ENCODE measurements around the gene NAV3.

DNA sequence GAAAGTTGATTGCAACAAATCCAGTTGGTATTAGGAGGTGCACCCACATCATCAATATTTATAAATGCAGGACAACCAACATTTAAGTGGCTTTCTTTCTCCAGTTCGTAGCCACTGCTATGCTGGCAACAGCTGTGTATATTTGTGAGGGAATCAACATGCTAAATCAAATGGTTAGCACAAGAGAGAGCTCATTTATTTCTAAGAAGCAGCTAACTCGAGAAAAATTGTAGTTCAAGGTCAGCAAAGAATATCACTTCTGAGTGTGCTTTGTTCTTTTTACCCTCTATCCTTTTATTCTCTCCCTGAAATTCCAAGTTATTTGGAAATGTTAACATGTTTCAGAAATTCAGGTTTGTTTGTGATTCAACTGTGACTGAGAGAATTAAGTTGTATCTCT is 137.3 kb downstream of the NAV3 start:
- TF ChIP-seq, protein P1, sequence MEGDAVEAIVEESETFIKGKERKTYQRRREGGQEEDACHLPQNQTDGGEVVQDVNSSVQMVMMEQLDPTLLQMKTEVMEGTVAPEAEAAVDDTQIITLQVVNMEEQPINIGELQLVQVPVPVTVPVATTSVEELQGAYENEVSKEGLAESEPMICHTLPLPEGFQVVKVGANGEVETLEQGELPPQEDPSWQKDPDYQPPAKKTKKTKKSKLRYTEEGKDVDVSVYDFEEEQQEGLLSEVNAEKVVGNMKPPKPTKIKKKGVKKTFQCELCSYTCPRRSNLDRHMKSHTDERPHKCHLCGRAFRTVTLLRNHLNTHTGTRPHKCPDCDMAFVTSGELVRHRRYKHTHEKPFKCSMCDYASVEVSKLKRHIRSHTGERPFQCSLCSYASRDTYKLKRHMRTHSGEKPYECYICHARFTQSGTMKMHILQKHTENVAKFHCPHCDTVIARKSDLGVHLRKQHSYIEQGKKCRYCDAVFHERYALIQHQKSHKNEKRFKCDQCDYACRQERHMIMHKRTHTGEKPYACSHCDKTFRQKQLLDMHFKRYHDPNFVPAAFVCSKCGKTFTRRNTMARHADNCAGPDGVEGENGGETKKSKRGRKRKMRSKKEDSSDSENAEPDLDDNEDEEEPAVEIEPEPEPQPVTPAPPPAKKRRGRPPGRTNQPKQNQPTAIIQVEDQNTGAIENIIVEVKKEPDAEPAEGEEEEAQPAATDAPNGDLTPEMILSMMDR (conservative IDR thresholded peaks at IDR 0.05; ENCODE audit: low read length): no peak
- TF ChIP-seq EZH2phosphoT487 (IDR thresholded peaks at IDR 0.05; ENCODE audit: borderline replicate concordance): no peak
